OCI-M2 (cell line): ENCODE data around the gene NAP1L4.

Experiments used
- DNase-seq: peaks from one replicate; lab custom pipeline; 2025; ENCODE audit not compliant: unreplicated experiment; lab: John Stamatoyannopoulos, UW

The NAP1L4 gene

GRCh38 chr11:2994336-2994730, 2.2 kb upstream of the NAP1L4 start:
- no peak for DNase-seq

- no peak for DNase-seq
These were observed 832 bp upstream of the NAP1L4 start for GRCh38 chr11:2992997-2993325.

GRCh38 chr11:2991452-2992233, 486 bp downstream of the NAP1L4 start:
- no peak for DNase-seq

GRCh38 chr11:2990617-2991451, 1.3 kb downstream of the NAP1L4 start:
- no peak for DNase-seq

- DNase-seq = no peak
These were observed 2.6 kb downstream of the NAP1L4 start for GRCh38 chr11:2989551-2989950.

- no peak for DNase-seq
These were observed 3.1 kb downstream of the NAP1L4 start for GRCh38 chr11:2989006-2989405.

GRCh38 chr11:2987881-2988861, 4.0 kb downstream of the NAP1L4 start:
- no peak for DNase-seq

- DNase-seq = no peak
These were observed 8.2 kb downstream of the NAP1L4 start for GRCh38 chr11:2983908-2984307.

- no peak for DNase-seq
These were observed 9.9 kb downstream of the NAP1L4 start for GRCh38 chr11:2982214-2982613.

GRCh38 chr11:2981130-2981529, 11.0 kb downstream of the NAP1L4 start:
- DNase-seq = no peak

- DNase-seq = no peak
These were observed 11.8 kb downstream of the NAP1L4 start for GRCh38 chr11:2980168-2980840.

- no peak for DNase-seq
These were observed 15.0 kb downstream of the NAP1L4 start for GRCh38 chr11:2977113-2977512.

- no peak for DNase-seq
These were observed 15.7 kb downstream of the NAP1L4 start for GRCh38 chr11:2976294-2977063.

GRCh38 chr11:2975594-2975993, 16.5 kb downstream of the NAP1L4 start:
- DNase-seq = no peak

- DNase-seq = no peak
These were observed 17.9 kb downstream of the NAP1L4 start for GRCh38 chr11:2974272-2974671.

GRCh38 chr11:2968341-2968900, 23.7 kb downstream of the NAP1L4 start:
- no peak for DNase-seq

- DNase-seq = no peak
These were observed 27.3 kb downstream of the NAP1L4 start for GRCh38 chr11:2964782-2965181.

- no peak for DNase-seq
These were observed 28.4 kb downstream of the NAP1L4 start for GRCh38 chr11:2963761-2964160.

- DNase-seq = no peak
These were observed 28.9 kb downstream of the NAP1L4 start for GRCh38 chr11:2963112-2963754.
